Brain pericyte (primary cell): ENCODE measurements around the gene ACADS.
A peak's percentile ranks its signal among the peaks of the same experiment; 100 is the strongest.

ENCODE experiments used
- DNase-seq: peaks from one replicate; pipeline ENCODE4 v3.0.0-alpha.2; 2012; ENCODE audit warnings: low read depth, low spot score

ACADS gene

GRCh38 chr12:120725659-120726509 lies at the start of gene ACADS:
TSS of gene ACADS (plus strand) at chr12:120725826. CDS start at chr12:120725886, 60 bp downstream.
- DNase-seq: no peak

- no peak for DNase-seq
These were observed 47.7 kb upstream of the ACADS start for GRCh38 chr12:120677765-120678473.

DNA sequence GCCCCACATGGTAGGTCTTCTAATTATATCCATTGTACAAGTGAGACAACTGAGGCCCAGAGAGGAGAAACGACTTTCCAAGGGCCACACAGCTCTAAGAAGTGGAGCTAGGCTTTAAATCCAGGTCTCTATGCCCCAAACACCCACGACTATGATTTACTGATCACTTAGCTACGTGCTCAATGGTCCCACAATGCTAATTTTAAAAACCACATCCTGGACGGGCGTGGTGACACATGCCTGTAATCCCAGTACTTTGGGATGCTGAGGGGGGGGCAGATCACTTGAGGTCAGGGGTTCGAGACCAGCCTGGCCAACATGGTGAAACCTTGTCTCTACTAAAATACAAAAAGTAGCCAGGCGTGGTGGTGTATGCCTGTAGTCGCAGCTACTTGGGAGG lies 47.1 kb upstream of the ACADS start:
- DNase-seq: no peak

- no peak for DNase-seq
These were observed 45.4 kb upstream of the ACADS start for GRCh38 chr12:120680165-120680738.

- DNase-seq: no peak
These were observed 41.1 kb upstream of the ACADS start for GRCh38 chr12:120684523-120684932.

DNA sequence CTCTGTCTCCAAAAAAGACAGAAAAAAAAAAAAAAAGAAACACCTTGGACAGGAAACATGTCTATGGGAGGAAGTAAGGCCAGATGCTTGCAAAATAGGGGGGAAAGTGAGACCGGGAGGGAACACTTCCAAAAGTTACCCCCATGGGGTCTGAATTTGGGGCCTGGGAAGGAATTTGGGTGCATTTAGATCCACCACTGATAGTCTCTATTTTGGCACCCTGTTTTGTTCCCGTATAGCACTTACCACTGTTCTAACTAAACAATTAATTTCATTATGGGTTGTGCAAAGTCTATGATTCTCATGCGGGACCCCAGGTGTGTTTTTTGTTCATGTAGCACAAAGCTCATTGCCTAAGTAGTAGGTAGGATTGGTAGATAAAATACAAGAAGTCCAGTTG lies 40.1 kb upstream of the ACADS start:
- no peak for DNase-seq

DNA sequence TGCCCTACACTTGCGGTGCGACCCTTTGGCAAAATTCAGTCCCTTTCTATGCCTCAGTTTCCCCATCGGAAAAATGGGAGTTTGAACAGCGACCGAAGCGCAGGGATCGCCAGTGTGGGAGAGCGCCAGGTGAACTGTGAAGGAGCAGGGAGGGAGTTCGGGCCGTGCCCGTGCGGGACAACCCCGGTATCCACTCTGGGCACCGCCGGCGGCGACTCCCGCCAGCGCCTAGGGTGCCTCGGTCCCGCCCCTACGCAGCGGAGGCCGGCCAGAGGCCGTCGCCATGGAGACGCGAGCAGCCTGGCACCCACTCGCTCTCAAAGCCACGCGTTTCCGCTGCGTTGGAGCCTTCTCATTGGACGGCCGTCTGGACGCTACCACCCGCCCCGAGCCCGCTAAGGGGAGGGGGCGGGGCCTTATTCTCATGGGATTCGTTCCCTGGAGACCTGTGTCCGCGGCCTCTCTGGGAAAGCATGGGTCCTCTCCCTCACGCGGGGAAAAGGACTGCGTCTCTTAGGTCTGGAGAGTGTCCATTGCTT lies 39.4 kb upstream of the ACADS start:
- peak; percentile 87 for DNase-seq

DNA sequence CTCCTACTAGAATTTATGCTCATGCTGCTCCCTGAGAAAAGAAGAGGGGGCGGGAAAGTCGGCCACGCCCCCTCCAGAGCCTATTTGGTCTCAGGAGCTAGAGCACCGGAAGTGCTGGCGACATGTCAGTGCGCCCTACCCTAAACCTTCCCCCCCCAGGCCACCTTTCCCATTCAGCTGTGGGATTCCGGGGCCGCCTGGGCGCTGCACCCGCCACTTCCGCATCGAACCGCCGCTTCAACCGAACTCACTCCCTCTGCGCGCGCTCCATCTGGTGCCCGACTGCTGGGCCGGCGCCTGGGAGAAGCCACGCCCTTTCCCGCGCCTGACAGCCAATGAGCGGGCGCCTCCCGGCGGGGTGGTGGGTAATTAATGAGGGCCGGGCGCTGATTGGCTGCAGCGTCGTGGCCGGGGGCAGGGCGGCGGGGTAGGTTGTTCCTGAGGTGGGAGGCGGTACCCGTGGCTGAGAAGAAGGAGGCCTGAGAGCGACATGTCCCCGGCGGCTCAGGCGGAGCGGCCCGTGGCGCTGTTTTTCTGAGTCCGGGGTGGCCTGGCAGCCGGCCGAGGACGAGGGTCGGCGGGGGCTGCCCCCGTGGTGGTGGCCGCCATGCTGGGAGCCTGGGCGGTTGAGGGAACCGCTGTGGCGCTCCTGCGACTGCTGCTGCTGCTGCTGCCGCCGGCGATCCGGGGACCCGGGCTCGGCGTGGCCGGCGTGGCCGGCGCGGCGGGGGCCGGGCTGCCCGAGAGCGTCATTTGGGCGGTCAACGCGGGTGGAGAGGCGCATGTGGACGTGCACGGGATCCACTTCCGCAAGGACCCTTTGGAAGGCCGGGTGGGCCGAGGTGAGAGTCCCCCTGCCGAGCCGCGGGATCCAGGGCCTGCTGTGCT lies 38.7 kb upstream of the ACADS start, which contains the start of gene MLEC:
Gene MLEC (plus strand): TSS at position 460 of the 888 bp plus-strand sequence. CDS start 148 bp downstream, at position 608.
- peak; percentile 96 for DNase-seq

- no peak for DNase-seq
These were observed 37.9 kb upstream of the ACADS start for GRCh38 chr12:120687578-120688289.

DNA sequence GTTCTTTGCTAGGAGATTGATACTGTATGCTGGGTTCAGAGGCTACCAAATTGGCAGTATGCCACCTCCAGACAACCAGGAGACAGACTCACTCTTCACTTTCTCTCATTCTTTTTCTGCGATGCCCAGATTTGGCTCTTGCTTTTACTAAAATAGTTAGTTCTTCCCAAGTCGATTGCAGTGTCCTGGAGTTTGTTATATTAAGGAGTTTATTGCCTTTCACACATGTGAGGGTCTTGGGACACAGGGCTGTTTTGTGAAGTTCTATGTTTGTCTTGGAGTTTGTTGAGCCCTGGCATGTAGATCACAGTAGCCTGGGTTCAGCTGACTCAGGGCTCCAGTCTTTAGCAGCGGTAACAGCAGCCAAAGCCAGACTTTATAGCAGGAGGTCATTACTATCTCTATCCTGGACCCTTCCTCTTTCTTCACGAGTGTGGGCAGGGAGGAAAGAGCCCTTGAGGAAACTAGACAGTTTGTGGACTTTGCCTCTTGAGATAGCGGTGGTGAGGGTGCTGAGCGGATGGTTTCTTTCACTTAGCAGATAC lies 37.0 kb upstream of the ACADS start:
- no peak for DNase-seq

GRCh38 chr12:120689397-120690082 lies 36.1 kb upstream of the ACADS start:
- no peak for DNase-seq

DNA sequence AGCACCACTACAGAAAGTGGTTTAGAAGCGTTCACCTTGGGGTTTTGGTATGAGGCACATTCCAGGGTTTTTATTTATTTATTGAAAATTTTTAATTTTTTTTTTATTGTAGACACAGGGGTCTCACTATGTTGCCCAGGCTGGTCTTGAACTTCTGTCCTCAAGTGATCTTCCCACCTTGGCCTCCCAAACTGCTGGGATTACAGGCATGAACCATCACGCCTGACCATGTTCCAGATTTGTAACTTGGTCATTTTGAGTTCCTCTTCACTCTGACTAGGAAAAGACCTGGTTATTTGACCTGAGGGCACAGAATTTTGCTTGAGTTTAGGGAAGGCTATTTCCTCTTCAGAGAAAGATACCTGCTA lies 35.6 kb upstream of the ACADS start:
- DNase-seq: no peak

- DNase-seq: no peak
These were observed 34.6 kb upstream of the ACADS start for GRCh38 chr12:120690978-120691377.

DNA sequence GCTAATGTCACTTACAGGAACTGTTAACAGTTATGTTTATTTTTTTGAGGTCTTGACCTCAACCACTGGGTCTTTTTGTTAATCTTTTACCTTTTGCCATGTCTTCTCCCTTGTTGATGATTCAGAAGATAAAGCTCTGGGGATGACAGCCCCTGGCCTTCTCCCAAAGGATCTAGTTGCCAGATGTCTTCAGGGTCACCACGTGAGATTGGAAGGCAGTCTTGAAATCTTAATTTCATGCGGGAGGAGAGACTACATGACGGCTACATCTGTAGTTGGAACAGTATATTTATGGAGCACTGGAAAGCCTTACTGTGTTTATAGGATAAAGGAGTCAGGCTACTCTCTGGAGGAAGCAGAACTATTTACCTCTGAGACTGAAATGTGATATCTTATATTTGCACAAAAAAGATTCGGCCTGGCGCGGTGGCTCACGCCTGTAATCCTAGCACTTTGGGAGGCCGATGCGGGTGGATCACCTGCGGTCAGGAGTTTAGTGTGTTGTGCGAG lies 33.0 kb upstream of the ACADS start:
- DNase-seq: no peak

DNA sequence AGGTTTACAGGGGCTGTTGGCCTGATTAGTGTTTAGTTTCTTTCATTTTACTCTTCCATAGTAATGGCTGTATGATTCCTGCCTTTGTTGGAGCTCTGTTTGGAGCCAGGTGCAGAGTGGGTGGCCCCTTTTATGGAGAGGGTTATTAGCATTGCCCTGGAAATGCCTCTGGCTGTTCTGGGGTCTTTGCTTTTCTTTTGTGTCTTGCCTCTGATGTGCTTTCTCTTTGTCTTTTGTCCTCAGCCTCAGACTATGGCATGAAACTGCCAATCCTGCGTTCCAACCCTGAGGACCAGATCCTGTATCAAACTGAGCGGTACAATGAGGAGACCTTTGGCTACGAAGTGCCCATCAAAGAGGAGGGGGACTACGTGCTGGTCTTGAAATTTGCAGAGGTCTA lies 31.8 kb upstream of the ACADS start:
- no peak for DNase-seq

- no peak for DNase-seq
These were observed 29.0 kb upstream of the ACADS start for GRCh38 chr12:120696626-120697025.

DNA sequence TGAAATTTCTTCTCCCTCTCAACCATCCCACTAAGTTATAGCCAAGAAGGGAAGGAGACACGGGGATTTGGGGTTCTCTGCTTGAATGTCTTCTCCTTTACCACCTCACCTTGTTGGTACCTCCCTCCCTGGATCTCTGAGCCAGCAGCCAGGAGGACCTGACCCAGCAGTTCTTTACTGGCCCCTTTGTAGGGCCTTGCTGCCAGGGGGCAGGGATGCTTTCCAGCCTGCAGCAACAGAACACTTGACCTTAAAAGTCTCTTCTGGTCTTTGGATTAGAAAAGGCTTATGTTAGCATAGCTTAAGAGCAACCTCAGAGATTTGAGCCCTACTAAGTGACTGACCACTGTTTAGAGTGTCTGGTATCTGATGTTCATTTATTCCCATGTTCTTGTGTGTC lies 28.3 kb upstream of the ACADS start:
- no peak for DNase-seq

DNA sequence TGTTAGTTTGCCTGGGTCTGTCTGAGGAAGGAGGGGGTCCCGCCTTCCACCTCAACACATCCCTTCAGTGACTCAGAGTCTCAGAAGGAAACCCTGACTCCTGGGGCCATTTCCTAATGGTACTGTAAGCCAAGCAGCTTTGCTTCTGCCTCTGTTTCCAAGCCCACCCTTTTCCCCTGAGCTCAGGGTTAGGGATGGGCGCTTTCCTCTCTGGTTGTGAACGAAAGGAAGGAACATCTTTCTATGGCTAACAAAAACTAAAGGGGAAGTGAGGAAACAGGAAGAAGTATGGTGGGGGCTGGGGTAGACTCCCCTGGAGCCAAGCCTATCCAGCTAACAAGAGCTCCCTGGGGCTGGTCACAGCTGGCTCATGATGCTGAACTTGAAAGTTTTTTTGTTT lies 27.0 kb upstream of the ACADS start:
- no peak for DNase-seq

- no peak for DNase-seq
These were observed 26.1 kb upstream of the ACADS start for GRCh38 chr12:120699553-120699952.

GRCh38 chr12:120700886-120701285 lies 24.7 kb upstream of the ACADS start:
- DNase-seq: no peak
